ENCODE results near the gene MDK.
"Not testable (repeated sequence)": the region's sequence is repeated elsewhere in the genome, so short reads cannot be mapped to it uniquely, and the experiment has no call there.

Gene MDK

GRCh38 chr11:46366661-46367161, 14.8 kb upstream of the MDK start:
- in situ Hi-C loops (cut with HindIII; ENCODE audit: low sequenced_read_pairs), result no loop called here
- H3K4me3 ChIP-seq (ENCODE audit: low read depth, low read length), result no peak overlapping the region
- no peak for DNase-seq (ENCODE audit: low read depth, low spot score)
- TF ChIP-seq CTCF (IDR thresholded peaks at IDR 0.05; ENCODE audit: low read depth, low read length), result no peak

- no peak overlapping the region for H3K4me3 ChIP-seq (ENCODE audit: low read depth, low read length)
- TF ChIP-seq CTCF (IDR thresholded peaks at IDR 0.05; ENCODE audit: low read depth, low read length), result peak; percentile 91
- in situ Hi-C loops (cut with HindIII; ENCODE audit: low sequenced_read_pairs), result no loop called here
- DNase-seq (ENCODE audit: low read depth, low spot score), result peak; percentile 28
These were observed 14.1 kb upstream of the MDK start for GRCh38 chr11:46367244-46367915.

- no peak for DNase-seq (ENCODE audit: low read depth, low spot score)
- H3K4me3 ChIP-seq (ENCODE audit: low read depth, low read length), result no peak overlapping the region
- in situ Hi-C loops (cut with HindIII; ENCODE audit: low sequenced_read_pairs), result no loop called here
- TF ChIP-seq CTCF (IDR thresholded peaks at IDR 0.05; ENCODE audit: low read depth, low read length), result no peak
These were observed 13.6 kb upstream of the MDK start for GRCh38 chr11:46367916-46368267.

- TF ChIP-seq CTCF (IDR thresholded peaks at IDR 0.05; ENCODE audit: low read depth, low read length), result peak; percentile 97
- in situ Hi-C loops (cut with HindIII; ENCODE audit: low sequenced_read_pairs), result no loop called here
- H3K4me3 ChIP-seq (ENCODE audit: low read depth, low read length), result no peak overlapping the region
- DNase-seq (ENCODE audit: low read depth, low spot score), result peak; percentile 72
These were observed 11.9 kb upstream of the MDK start for GRCh38 chr11:46369458-46370152.

- H3K4me3 ChIP-seq (ENCODE audit: low read depth, low read length), result no peak overlapping the region
- in situ Hi-C loops (cut with HindIII; ENCODE audit: low sequenced_read_pairs), result no loop called here
- TF ChIP-seq CTCF (IDR thresholded peaks at IDR 0.05; ENCODE audit: low read depth, low read length), result no peak
These were observed 11.2 kb upstream of the MDK start for GRCh38 chr11:46370253-46370652.

GRCh38 chr11:46371262-46371661, 10.2 kb upstream of the MDK start:
- DNase-seq (ENCODE audit: low read depth, low spot score); H3K4me3 ChIP-seq (ENCODE audit: low read depth, low read length); in situ Hi-C loops (cut with HindIII; ENCODE audit: low sequenced_read_pairs): not testable (repeated sequence)

More at GRCh38 chr11:46370253-46370652, 11.2 kb upstream of the MDK start:
- DNase-seq (ENCODE audit: low read depth, low spot score), result no peak

- H3K4me3 ChIP-seq (ENCODE audit: low read depth, low read length), result no peak overlapping the region
- no peak for TF ChIP-seq CTCF (IDR thresholded peaks at IDR 0.05; ENCODE audit: low read depth, low read length)
- in situ Hi-C loops (cut with HindIII; ENCODE audit: low sequenced_read_pairs), result no loop called here
- no peak for DNase-seq (ENCODE audit: low read depth, low spot score)
These were observed 9.4 kb upstream of the MDK start for GRCh38 chr11:46372086-46372485.

- H3K4me3 ChIP-seq (ENCODE audit: low read depth, low read length); DNase-seq (ENCODE audit: low read depth, low spot score); in situ Hi-C loops (cut with HindIII; ENCODE audit: low sequenced_read_pairs): not testable (repeated sequence)
These were observed 9.0 kb upstream of the MDK start for GRCh38 chr11:46372501-46372900.

All from astrocyte of the spinal cord (primary cell).